HepG2 (cell line): ENCODE data around the gene SCYGR4. TPM values are rescaled to one million over a fixed set of nuclear protein-coding genes. Genes with fewer than 3 reads are reported as not detected.

Experiments
- GTF3A ChIP-seq: sonication (generic); formaldehyde crosslinking; conservative IDR thresholded peaks from 2 replicates; pipeline ENCODE4 v1.4.0; 2020; ENCODE audit warnings: mild to moderate bottlenecking, missing genetic modification reagents
- KMT2B ChIP-seq: IDR thresholded peaks from 2 replicates; pipeline ENCODE4 v1.6.1; 2016; ENCODE audit warnings: missing genetic modification reagents, missing compliant biosample characterization
- NFKBIZ ChIP-seq: IDR thresholded peaks from 2 replicates; pipeline ENCODE4 v1.6.1; 2018; ENCODE audit warnings: missing genetic modification reagents, missing compliant biosample characterization
- NR3C1 ChIP-seq: sonication (generic); formaldehyde crosslinking; IDR thresholded peaks from 2 replicates; pipeline ENCODE4 v1.4.0; 2020; ENCODE audit warnings: missing genetic modification reagents
- POLR2AphosphoS2 ChIP-seq: IDR thresholded peaks from 2 replicates; pipeline ENCODE4 v1.6.1; 2011; ENCODE audit warnings: low read depth, low read length, improper control_type of control experiment
- RAD21 ChIP-seq: fragments of 450-650 bp; formaldehyde crosslinking; IDR thresholded peaks from 2 replicates; pipeline ENCODE4 v1.5.0; 2020; ENCODE audit warnings: mild to moderate bottlenecking
- RCOR2 ChIP-seq: IDR thresholded peaks from 2 replicates; pipeline ENCODE4 v1.6.1; 2016; ENCODE audit warnings: missing biosample characterization, missing genetic modification reagents
- REL ChIP-seq: sonication (generic); formaldehyde crosslinking; conservative IDR thresholded peaks from 2 replicates; pipeline ENCODE4 v1.8.0; 2022; ENCODE audit warnings: mild to moderate bottlenecking, missing genetic modification reagents, moderate library complexity
- SMARCC2 ChIP-seq: fragments of 450-650 bp; IDR thresholded peaks from 2 replicates; pipeline ENCODE4 v1.6.1; 2017; ENCODE audit warnings: antibody characterized with exemption, mild to moderate bottlenecking
- SMYD3 ChIP-seq: sonication (generic); formaldehyde crosslinking; IDR thresholded peaks from 2 replicates; pipeline ENCODE4 v1.8.1; 2023; ENCODE audit warnings: mild to moderate bottlenecking, missing genetic modification reagents
- ZNF556 ChIP-seq: sonication (generic); formaldehyde crosslinking; IDR thresholded peaks from 2 replicates; pipeline ENCODE4 v1.4.0; 2020; ENCODE audit warnings: mild to moderate bottlenecking, missing genetic modification reagents, borderline replicate concordance
- ZNF670 ChIP-seq: sonication (generic); formaldehyde crosslinking; IDR thresholded peaks from 2 replicates; pipeline ENCODE4 v1.8.0; 2022; ENCODE audit warnings: mild to moderate bottlenecking, missing genetic modification reagents, borderline replicate concordance
- polyA plus RNA-seq, 8 experiments: library from polyadenylated mRNA; depleted of rRNA in 3 of 8; stranded (reverse) in 7 of 8; unstranded in 1 of 8; fragments of >200 nt; fragmentation: Illumina TruSeq in 4 of 8; extraction: Trizol in 4 of 8; gene quantifications; 2 replicates each; pipeline versions ENCODE4 v1.2.1 to v1.2.3, GENCODE V29; 2011 to 2016; ENCODE audit warnings: low read depth in 4 of 8, missing spikeins in 1 of 8, mixed read lengths in 1 of 8; ENCODE audit not compliant: insufficient read depth in 1 of 8
- total RNA-seq, 5 experiments: library from RNA; depleted of rRNA; stranded (reverse); fragments of >200 nt; fragmentation: Illumina TruSeq; extraction: Trizol; gene quantifications; 2 replicates each; pipeline ENCODE4 v1.2.3, GENCODE V29; 2016; ENCODE audit warnings: low read depth in 1 of 5
- TF ChIP-seq, protein P1 (sequence below): sonication (generic); formaldehyde crosslinking; conservative IDR thresholded peaks from 2 replicates; pipeline ENCODE4 v1.8.0; 2022; ENCODE audit warnings: low read depth, missing genetic modification reagents
- TF ChIP-seq, protein P2 (sequence below): IDR thresholded peaks from 2 replicates; pipeline ENCODE4 v1.6.1; 2012; ENCODE audit warnings: low read length, improper control_type of control experiment
- TF ChIP-seq, protein P3 (sequence below): IDR thresholded peaks from 2 replicates; pipeline ENCODE4 v1.6.1; 2016; ENCODE audit warnings: mild to moderate bottlenecking, missing biosample characterization, missing genetic modification reagents
- TF ChIP-seq, protein P4 (sequence below): sonication (generic); formaldehyde crosslinking; conservative IDR thresholded peaks from 2 replicates; pipeline ENCODE4 v1.4.0; 2020; ENCODE audit warnings: missing genetic modification reagents
- TF ChIP-seq, protein P5 (sequence below): sonication (generic); formaldehyde crosslinking; IDR thresholded peaks from 2 replicates; pipeline ENCODE4 v1.9.0; 2022; ENCODE audit warnings: missing genetic modification reagents, mild to moderate bottlenecking, borderline replicate concordance
- TF ChIP-seq, protein P6 (sequence below): sonication (generic); formaldehyde crosslinking; IDR thresholded peaks from 2 replicates; pipeline ENCODE4 v1.5.0; 2020; ENCODE audit warnings: mild to moderate bottlenecking, missing genetic modification reagents

Gene SCYGR4
- total and polyA plus RNA-seq, 2 of the 13 experiments (the other 11 are each of a cell fraction or from before 2014, with no cell fraction given) = not detected

DNA sequence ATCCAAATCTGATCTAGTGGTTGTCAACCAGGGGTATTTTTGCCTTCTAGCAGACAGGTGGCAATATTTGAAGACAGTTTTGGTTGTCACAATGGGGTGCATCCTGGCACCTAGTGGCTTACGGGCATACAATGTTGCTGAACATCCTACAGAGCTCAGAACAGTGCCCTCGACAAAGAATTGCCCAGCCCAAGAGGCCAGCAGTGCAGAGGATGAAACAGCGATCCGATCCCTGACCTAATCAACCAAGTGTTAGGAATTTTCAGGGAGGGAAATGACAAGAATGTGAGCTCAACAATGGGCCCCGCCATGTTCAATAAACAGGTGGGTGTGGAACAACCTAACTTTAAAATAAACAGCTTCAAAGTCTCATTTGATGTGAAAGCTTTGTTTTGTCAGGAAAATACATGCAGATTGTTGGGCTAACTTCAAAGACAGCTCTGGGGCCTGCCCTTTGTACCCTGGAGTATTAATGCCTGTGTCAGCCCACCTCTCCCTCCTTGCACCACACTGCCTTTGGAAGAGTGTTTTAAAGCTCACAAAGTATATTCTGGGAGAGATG is 26.8 kb downstream of the SCYGR4 start (continued):
- TF ChIP-seq ZNF670 (no peak), RAD21 (CRISPR knock-in tag) (peak; percentile 30), KMT2B (no peak), SMARCC2 (no peak), ZNF556 (CRISPR knock-in tag) (no peak), NFKBIZ (CRISPR knock-in tag) (peak; percentile 73; the same call in 1 of the 2 replicates), SMYD3 (CRISPR knock-in tag) (0 out of 2 replicates have a peak, but pooled peaks have one; percentile 52), REL (CRISPR knock-in tag) (no peak), NR3C1 (CRISPR knock-in tag) (no peak), GTF3A (CRISPR knock-in tag) (no peak), POLR2AphosphoS2 (no peak), RCOR2 (peak; percentile 95)
- TF ChIP-seq, protein P1, sequence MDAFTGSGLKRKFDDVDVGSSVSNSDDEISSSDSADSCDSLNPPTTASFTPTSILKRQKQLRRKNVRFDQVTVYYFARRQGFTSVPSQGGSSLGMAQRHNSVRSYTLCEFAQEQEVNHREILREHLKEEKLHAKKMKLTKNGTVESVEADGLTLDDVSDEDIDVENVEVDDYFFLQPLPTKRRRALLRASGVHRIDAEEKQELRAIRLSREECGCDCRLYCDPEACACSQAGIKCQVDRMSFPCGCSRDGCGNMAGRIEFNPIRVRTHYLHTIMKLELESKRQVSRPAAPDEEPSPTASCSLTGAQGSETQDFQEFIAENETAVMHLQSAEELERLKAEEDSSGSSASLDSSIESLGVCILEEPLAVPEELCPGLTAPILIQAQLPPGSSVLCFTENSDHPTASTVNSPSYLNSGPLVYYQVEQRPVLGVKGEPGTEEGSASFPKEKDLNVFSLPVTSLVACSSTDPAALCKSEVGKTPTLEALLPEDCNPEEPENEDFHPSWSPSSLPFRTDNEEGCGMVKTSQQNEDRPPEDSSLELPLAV (CRISPR knock-in tag) = no peak
- TF ChIP-seq, protein P2, sequence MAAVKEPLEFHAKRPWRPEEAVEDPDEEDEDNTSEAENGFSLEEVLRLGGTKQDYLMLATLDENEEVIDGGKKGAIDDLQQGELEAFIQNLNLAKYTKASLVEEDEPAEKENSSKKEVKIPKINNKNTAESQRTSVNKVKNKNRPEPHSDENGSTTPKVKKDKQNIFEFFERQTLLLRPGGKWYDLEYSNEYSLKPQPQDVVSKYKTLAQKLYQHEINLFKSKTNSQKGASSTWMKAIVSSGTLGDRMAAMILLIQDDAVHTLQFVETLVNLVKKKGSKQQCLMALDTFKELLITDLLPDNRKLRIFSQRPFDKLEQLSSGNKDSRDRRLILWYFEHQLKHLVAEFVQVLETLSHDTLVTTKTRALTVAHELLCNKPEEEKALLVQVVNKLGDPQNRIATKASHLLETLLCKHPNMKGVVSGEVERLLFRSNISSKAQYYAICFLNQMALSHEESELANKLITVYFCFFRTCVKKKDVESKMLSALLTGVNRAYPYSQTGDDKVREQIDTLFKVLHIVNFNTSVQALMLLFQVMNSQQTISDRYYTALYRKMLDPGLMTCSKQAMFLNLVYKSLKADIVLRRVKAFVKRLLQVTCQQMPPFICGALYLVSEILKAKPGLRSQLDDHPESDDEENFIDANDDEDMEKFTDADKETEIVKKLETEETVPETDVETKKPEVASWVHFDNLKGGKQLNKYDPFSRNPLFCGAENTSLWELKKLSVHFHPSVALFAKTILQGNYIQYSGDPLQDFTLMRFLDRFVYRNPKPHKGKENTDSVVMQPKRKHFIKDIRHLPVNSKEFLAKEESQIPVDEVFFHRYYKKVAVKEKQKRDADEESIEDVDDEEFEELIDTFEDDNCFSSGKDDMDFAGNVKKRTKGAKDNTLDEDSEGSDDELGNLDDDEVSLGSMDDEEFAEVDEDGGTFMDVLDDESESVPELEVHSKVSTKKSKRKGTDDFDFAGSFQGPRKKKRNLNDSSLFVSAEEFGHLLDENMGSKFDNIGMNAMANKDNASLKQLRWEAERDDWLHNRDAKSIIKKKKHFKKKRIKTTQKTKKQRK = no peak
- TF ChIP-seq, protein P3, sequence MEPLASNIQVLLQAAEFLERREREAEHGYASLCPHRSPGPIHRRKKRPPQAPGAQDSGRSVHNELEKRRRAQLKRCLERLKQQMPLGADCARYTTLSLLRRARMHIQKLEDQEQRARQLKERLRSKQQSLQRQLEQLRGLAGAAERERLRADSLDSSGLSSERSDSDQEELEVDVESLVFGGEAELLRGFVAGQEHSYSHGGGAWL (CRISPR knock-in tag) = no peak
- TF ChIP-seq, protein P4, sequence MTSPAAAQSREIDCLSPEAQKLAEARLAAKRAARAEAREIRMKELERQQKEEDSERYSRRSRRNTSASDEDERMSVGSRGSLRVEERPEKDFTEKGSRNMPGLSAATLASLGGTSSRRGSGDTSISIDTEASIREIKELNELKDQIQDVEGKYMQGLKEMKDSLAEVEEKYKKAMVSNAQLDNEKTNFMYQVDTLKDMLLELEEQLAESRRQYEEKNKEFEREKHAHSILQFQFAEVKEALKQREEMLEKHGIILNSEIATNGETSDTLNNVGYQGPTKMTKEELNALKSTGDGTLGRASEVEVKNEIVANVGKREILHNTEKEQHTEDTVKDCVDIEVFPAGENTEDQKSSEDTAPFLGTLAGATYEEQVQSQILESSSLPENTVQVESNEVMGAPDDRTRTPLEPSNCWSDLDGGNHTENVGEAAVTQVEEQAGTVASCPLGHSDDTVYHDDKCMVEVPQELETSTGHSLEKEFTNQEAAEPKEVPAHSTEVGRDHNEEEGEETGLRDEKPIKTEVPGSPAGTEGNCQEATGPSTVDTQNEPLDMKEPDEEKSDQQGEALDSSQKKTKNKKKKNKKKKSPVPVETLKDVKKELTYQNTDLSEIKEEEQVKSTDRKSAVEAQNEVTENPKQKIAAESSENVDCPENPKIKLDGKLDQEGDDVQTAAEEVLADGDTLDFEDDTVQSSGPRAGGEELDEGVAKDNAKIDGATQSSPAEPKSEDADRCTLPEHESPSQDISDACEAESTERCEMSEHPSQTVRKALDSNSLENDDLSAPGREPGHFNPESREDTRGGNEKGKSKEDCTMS (CRISPR knock-in tag) = no peak
- TF ChIP-seq, protein P5, sequence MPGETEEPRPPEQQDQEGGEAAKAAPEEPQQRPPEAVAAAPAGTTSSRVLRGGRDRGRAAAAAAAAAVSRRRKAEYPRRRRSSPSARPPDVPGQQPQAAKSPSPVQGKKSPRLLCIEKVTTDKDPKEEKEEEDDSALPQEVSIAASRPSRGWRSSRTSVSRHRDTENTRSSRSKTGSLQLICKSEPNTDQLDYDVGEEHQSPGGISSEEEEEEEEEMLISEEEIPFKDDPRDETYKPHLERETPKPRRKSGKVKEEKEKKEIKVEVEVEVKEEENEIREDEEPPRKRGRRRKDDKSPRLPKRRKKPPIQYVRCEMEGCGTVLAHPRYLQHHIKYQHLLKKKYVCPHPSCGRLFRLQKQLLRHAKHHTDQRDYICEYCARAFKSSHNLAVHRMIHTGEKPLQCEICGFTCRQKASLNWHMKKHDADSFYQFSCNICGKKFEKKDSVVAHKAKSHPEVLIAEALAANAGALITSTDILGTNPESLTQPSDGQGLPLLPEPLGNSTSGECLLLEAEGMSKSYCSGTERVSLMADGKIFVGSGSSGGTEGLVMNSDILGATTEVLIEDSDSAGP (CRISPR knock-in tag) = no peak
- TF ChIP-seq, protein P6, sequence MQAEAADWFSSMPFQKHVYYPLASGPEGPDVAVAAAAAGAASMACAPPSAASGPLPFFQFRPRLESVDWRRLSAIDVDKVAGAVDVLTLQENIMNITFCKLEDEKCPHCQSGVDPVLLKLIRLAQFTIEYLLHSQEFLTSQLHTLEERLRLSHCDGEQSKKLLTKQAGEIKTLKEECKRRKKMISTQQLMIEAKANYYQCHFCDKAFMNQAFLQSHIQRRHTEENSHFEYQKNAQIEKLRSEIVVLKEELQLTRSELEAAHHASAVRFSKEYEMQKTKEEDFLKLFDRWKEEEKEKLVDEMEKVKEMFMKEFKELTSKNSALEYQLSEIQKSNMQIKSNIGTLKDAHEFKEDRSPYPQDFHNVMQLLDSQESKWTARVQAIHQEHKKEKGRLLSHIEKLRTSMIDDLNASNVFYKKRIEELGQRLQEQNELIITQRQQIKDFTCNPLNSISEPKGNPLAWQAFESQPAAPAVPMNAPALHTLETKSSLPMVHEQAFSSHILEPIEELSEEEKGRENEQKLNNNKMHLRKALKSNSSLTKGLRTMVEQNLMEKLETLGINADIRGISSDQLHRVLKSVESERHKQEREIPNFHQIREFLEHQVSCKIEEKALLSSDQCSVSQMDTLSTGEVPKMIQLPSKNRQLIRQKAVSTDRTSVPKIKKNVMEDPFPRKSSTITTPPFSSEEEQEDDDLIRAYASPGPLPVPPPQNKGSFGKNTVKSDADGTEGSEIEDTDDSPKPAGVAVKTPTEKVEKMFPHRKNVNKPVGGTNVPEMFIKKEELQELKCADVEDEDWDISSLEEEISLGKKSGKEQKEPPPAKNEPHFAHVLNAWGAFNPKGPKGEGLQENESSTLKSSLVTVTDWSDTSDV (CRISPR knock-in tag) = no peak
